PC-9 (cell line): ENCODE measurements around the gene PXN.

Experiments
- CTCF ChIP-seq: fragments of 200-600 bp; sonication (generic); conservative IDR thresholded peaks from 2 replicates; pipeline ENCODE4 v1.6.1; 2017; ENCODE audit warnings: mixed run types, antibody characterized with exemption, mild to moderate bottlenecking, moderate library complexity
- EZH2 ChIP-seq: fragments of 200-600 bp; sonication (generic); IDR thresholded peaks from 2 replicates; pipeline ENCODE4 v1.8.0; 2017; ENCODE audit warnings: antibody characterized with exemption, low read depth

- TF ChIP-seq CTCF (no peak), EZH2 (no peak)
Measured at GRCh38 chr12:120220838-120221575, 44.5 kb downstream of the PXN start.
